HepG2 (cell line): ENCODE results near the gene NFYB. TPM values are rescaled to one million over a fixed set of nuclear protein-coding genes. Genes with fewer than 3 reads are reported as not detected.

Source experiments
- ARNTL ChIP-seq: sonication (generic); formaldehyde crosslinking; IDR thresholded peaks from 2 replicates; pipeline ENCODE4 v1.4.0; 2020; ENCODE audit warnings: mild to moderate bottlenecking, missing genetic modification reagents
- DMAP1 ChIP-seq: IDR thresholded peaks from 2 replicates; pipeline ENCODE4 v1.6.1; 2016
- EEA1 ChIP-seq: sonication (generic); formaldehyde crosslinking; IDR thresholded peaks from 2 replicates; pipeline ENCODE4 v1.5.1; 2020; ENCODE audit warnings: mild to moderate bottlenecking, missing genetic modification reagents, borderline replicate concordance
- GMEB1 ChIP-seq: sonication (generic); formaldehyde crosslinking; IDR thresholded peaks from 2 replicates; pipeline ENCODE4 v1.5.1; 2020; ENCODE audit warnings: missing genetic modification reagents, mild to moderate bottlenecking, borderline replicate concordance
- MAZ ChIP-seq, 2 experiments: sonication (generic) in 1 of 2; formaldehyde crosslinking in 1 of 2; IDR thresholded peaks; 2 replicates each; pipeline versions ENCODE4 v1.5.0 to v1.6.1; 2012 to 2020; ENCODE audit warnings: low read depth in 2 of 2, mild to moderate bottlenecking in 2 of 2, borderline replicate concordance in 1 of 2, improper control_type of control experiment in 1 of 2, low read length in 1 of 2, missing genetic modification reagents in 1 of 2, moderate library complexity in 1 of 2
- PCBP1 ChIP-seq: fragments of 200-400 bp; formaldehyde crosslinking; IDR thresholded peaks from 2 replicates; pipeline ENCODE4 v1.6.1; 2017; ENCODE audit warnings: mild to moderate bottlenecking, low read depth, low read length, borderline replicate concordance
- RBM22 ChIP-seq: fragments of 200-400 bp; formaldehyde crosslinking; optimal IDR thresholded peaks from 2 replicates; pipeline ENCODE3; 2017; ENCODE audit warnings: mild to moderate bottlenecking, low read length, moderate library complexity
- SCMH1 ChIP-seq: sonication (generic); formaldehyde crosslinking; IDR thresholded peaks from 2 replicates; pipeline ENCODE4 v1.9.0; 2021; ENCODE audit warnings: missing genetic modification reagents, mild to moderate bottlenecking, borderline replicate concordance
- TSC22D2 ChIP-seq: sonication (generic); formaldehyde crosslinking; IDR thresholded peaks from 2 replicates; pipeline ENCODE4 v1.5.1; 2020; ENCODE audit warnings: missing genetic modification reagents, mild to moderate bottlenecking, borderline replicate concordance
- ZNF180 ChIP-seq: sonication (generic); formaldehyde crosslinking; IDR thresholded peaks from 2 replicates; pipeline ENCODE4 v1.4.0; 2020; ENCODE audit warnings: low read depth, missing genetic modification reagents, borderline replicate concordance
- ZNF430 ChIP-seq: sonication (generic); formaldehyde crosslinking; IDR thresholded peaks from 2 replicates; pipeline ENCODE4 v1.9.0; 2021; ENCODE audit warnings: mild to moderate bottlenecking, missing genetic modification reagents
- ZNF670 ChIP-seq: sonication (generic); formaldehyde crosslinking; IDR thresholded peaks from 2 replicates; pipeline ENCODE4 v1.8.0; 2022; ENCODE audit warnings: mild to moderate bottlenecking, missing genetic modification reagents, borderline replicate concordance
- ZSCAN20 ChIP-seq: sonication (generic); formaldehyde crosslinking; IDR thresholded peaks from 2 replicates; pipeline ENCODE4 v1.4.0; 2020; ENCODE audit warnings: missing genetic modification reagents, mild to moderate bottlenecking, borderline replicate concordance
- ZSCAN9 ChIP-seq: IDR thresholded peaks from 2 replicates; pipeline ENCODE4 v1.6.1; 2016; ENCODE audit warnings: borderline replicate concordance
- polyA plus RNA-seq, 8 experiments: library from polyadenylated mRNA; depleted of rRNA in 3 of 8; stranded (reverse) in 7 of 8; unstranded in 1 of 8; fragments of >200 nt; fragmentation: Illumina TruSeq in 4 of 8; extraction: Trizol in 4 of 8; gene quantifications; 2 replicates each; pipeline versions ENCODE4 v1.2.1 to v1.2.3, GENCODE V29; 2011 to 2016; ENCODE audit warnings: low read depth in 4 of 8, missing spikeins in 1 of 8, mixed read lengths in 1 of 8; ENCODE audit not compliant: insufficient read depth in 1 of 8
- total RNA-seq, 5 experiments: library from RNA; depleted of rRNA; stranded (reverse); fragments of >200 nt; fragmentation: Illumina TruSeq; extraction: Trizol; gene quantifications; 2 replicates each; pipeline ENCODE4 v1.2.3, GENCODE V29; 2016; ENCODE audit warnings: low read depth in 1 of 5
- TF ChIP-seq, protein P1 (sequence below): sonication (generic); formaldehyde crosslinking; IDR thresholded peaks from 2 replicates; pipeline ENCODE4 v1.4.0; 2020; ENCODE audit warnings: low read depth, missing genetic modification reagents
- TF ChIP-seq, protein P2 (sequence below): sonication (generic); formaldehyde crosslinking; IDR thresholded peaks from 2 replicates; pipeline ENCODE4 v1.4.0; 2020; ENCODE audit warnings: missing genetic modification reagents
- TF ChIP-seq, protein P3 (sequence below): sonication (generic); formaldehyde crosslinking; conservative IDR thresholded peaks from 2 replicates; pipeline ENCODE4 v1.5.0; 2020; ENCODE audit warnings: missing genetic modification reagents

NFYB gene
- total and polyA plus RNA-seq, 2 of the 13 experiments (the other 11 are each of a cell fraction or from before 2014, with no cell fraction given), result 18.7 to 36.6 TPM

DNA sequence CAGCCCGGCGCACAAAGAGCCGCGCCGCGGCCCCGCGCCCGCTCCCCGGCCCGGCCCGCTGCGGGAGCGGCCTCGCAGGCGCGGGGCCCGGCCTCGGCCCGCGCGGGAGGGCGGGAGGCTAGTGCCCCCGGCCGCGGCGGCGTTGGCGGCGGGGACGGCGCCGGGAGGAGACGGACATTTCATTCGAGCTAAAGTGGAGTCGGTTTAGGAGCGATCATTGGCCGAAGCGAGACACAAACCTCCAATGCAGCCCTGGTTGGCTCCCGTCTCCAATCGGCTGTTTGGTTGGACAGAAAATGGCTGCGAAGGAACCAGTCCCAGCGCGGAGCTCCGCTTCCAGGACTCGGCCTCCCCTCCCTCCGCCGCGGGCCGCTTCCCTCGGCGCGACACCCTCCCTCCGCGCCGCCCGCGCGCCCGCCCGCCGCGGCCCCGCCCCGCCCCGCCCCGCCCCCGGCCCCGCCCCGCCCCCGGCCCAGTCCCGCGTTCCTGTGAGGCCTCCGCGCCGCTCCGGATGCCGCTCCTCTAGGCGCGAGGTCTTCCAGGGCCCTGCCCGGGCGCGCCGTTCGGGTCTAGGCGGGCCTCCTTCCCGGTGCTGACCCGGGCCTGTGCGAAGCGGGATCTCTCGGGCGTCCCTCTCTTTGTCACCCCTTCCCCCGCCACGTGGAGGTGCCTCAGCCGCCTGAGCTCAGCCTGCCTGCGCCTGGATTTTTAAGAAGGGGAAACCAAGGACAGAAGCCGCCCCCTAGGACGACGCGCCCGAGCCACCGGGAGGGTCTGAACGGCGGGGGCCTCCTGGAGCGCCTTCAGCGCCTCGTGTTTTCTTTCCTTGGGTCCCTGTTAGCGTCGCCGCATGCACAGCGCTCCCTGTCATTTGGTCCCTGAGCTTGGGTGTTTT, at the start of gene NFYB (continued):
- TF ChIP-seq, protein P1, sequence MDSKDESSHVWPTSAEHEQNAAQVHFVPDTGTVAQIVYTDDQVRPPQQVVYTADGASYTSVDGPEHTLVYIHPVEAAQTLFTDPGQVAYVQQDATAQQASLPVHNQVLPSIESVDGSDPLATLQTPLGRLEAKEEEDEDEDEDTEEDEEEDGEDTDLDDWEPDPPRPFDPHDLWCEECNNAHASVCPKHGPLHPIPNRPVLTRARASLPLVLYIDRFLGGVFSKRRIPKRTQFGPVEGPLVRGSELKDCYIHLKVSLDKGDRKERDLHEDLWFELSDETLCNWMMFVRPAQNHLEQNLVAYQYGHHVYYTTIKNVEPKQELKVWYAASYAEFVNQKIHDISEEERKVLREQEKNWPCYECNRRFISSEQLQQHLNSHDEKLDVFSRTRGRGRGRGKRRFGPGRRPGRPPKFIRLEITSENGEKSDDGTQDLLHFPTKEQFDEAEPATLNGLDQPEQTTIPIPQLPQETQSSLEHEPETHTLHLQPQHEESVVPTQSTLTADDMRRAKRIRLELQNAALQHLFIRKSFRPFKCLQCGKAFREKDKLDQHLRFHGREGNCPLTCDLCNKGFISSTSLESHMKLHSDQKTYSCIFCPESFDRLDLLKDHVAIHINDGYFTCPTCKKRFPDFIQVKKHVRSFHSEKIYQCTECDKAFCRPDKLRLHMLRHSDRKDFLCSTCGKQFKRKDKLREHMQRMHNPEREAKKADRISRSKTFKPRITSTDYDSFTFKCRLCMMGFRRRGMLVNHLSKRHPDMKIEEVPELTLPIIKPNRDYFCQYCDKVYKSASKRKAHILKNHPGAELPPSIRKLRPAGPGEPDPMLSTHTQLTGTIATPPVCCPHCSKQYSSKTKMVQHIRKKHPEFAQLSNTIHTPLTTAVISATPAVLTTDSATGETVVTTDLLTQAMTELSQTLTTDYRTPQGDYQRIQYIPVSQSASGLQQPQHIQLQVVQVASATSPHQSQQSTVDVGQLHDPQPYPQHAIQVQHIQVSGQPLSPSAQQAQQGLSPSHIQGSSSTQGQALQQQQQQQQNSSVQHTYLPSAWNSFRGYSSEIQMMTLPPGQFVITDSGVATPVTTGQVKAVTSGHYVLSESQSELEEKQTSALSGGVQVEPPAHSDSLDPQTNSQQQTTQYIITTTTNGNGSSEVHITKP (CRISPR knock-in tag), result no peak
- peak; percentile 34; the same call in 1 of the 2 replicates for TF ChIP-seq MAZ (IDR thresholded peaks at IDR 0.05; ENCODE audit: borderline replicate concordance, low read depth, low read length)
- TF ChIP-seq MAZ (CRISPR knock-in tag; IDR thresholded peaks at IDR 0.05; ENCODE audit: low read depth), result peak; percentile 55; the same call in 1 of the 2 replicates
- TF ChIP-seq GMEB1 (CRISPR knock-in tag), result peak; percentile 44; the same call in 1 of the 2 replicates
- TF ChIP-seq, protein P2, sequence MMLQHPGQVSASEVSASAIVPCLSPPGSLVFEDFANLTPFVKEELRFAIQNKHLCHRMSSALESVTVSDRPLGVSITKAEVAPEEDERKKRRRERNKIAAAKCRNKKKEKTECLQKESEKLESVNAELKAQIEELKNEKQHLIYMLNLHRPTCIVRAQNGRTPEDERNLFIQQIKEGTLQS (CRISPR knock-in tag), result no peak
- TF ChIP-seq ZNF430, result peak; percentile 85
- TF ChIP-seq EEA1 (CRISPR knock-in tag), result no peak
- TF ChIP-seq ZSCAN20, result 0 out of 2 replicates have a peak, but pooled peaks have one; percentile 62
- TF ChIP-seq PCBP1, result 0 out of 2 replicates have a peak, but pooled peaks have one; percentile 51
- TF ChIP-seq TSC22D2 (CRISPR knock-in tag), result no peak
- TF ChIP-seq DMAP1, result no peak
- no peak for TF ChIP-seq ZNF180 (CRISPR knock-in tag)
- TF ChIP-seq, protein P3, sequence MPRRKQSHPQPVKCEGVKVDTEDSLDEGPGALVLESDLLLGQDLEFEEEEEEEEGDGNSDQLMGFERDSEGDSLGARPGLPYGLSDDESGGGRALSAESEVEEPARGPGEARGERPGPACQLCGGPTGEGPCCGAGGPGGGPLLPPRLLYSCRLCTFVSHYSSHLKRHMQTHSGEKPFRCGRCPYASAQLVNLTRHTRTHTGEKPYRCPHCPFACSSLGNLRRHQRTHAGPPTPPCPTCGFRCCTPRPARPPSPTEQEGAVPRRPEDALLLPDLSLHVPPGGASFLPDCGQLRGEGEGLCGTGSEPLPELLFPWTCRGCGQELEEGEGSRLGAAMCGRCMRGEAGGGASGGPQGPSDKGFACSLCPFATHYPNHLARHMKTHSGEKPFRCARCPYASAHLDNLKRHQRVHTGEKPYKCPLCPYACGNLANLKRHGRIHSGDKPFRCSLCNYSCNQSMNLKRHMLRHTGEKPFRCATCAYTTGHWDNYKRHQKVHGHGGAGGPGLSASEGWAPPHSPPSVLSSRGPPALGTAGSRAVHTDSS (CRISPR knock-in tag), result no peak
- TF ChIP-seq ARNTL (CRISPR knock-in tag), result no peak
- peak; percentile 72; the same call in 1 of the 2 replicates for TF ChIP-seq ZSCAN9
- no peak for TF ChIP-seq SCMH1 (CRISPR knock-in tag)
- TF ChIP-seq RBM22, result no peak
- TF ChIP-seq ZNF670 (CRISPR knock-in tag), result peak; percentile 68; the same call in 1 of the 2 replicates
